GM12864 (cell line): Measurements from ENCODE around the gene DBP.
A peak's percentile ranks its signal among the peaks of the same experiment; 100 is the strongest.

ENCODE experiments used
- DNase-seq: peaks from one replicate; pipeline ENCODE4 v3.0.0-alpha.2; 2011; ENCODE audit warnings: low read depth
- H3K4me3 ChIP-seq: 2 replicates; pipeline ENCODE4 v1.5.1; 2011; ENCODE audit warnings: mild to moderate bottlenecking, low read depth, low read length, control low read depth
- CTCF ChIP-seq: IDR thresholded peaks from 2 replicates; pipeline ENCODE4 v1.5.1; 2011; ENCODE audit warnings: low read depth, mild to moderate bottlenecking, moderate library complexity, low read length, control low read depth, inconsistent platforms; ENCODE audit errors: missing control alignments

The DBP gene

GRCh38 chr19:48613852-48614435 lies 23.2 kb downstream of the DBP start:
- TF ChIP-seq CTCF: no peak
- no peak overlapping the region for H3K4me3 ChIP-seq
- DNase-seq: no peak

- DNase-seq: no peak
- no peak for TF ChIP-seq CTCF
- H3K4me3 ChIP-seq: no peak overlapping the region
Observed at GRCh38 chr19:48613024-48613851, 23.9 kb downstream of the DBP start.

GRCh38 chr19:48611872-48612271 lies 25.3 kb downstream of the DBP start:
- no peak for DNase-seq
- no peak for TF ChIP-seq CTCF
- H3K4me3 ChIP-seq: no peak overlapping the region

GRCh38 chr19:48609571-48610108 lies 27.5 kb downstream of the DBP start:
- H3K4me3 ChIP-seq: no peak overlapping the region
- no peak for TF ChIP-seq CTCF
- DNase-seq: no peak

- DNase-seq: peak; percentile 36
- H3K4me3 ChIP-seq: no peak overlapping the region
Observed at GRCh38 chr19:48608798-48609263, 28.3 kb downstream of the DBP start.

GRCh38 chr19:48607359-48607755 lies 29.8 kb downstream of the DBP start:
- no peak for DNase-seq
- no peak for TF ChIP-seq CTCF
- H3K4me3 ChIP-seq: no peak overlapping the region

More at GRCh38 chr19:48608798-48609263, 28.3 kb downstream of the DBP start:
- peak; percentile 85 for TF ChIP-seq CTCF
